ENCODE data around the gene UBE4B.

Gene UBE4B

DNA sequence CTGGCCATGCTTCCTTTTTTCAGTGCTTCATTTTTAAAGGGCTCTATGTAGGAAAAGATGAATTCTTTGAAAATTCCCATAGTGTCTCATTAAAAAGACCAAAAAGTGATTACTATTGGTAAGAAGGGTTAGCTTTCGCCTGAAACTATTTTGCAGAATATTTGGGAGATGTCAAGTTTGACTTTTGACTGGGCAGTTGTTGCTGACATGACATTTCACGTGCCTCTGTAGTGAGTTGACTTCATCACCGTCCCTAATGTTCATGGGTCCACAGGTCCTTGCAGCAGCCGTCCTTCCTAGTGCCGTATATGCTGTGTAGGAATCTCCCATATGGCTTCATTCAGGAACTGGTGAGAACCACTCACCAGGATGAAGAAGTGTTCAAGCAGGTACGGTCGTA, 88.9 kb downstream of the UBE4B start:
- peaks cover 60% of the 10 kb centered on the region for H3K36me3 Mint-ChIP-seq (ENCODE audit: insufficient read depth)
- H3K4me1 Mint-ChIP-seq (ENCODE audit: low read depth in 2 of 2): no peaks in the 10 kb centered on the region
- no peak overlapping the region for H3K27ac Mint-ChIP-seq
- DNase-seq (no peak), ATAC-seq (replicated peaks) (no peak)
- H3K9me3 Mint-ChIP-seq: no peaks in the 10 kb centered on the region
- no peaks in the 10 kb centered on the region for H3K27me3 Mint-ChIP-seq
- no peak overlapping the region for H3K4me3 Mint-ChIP-seq

DNA sequence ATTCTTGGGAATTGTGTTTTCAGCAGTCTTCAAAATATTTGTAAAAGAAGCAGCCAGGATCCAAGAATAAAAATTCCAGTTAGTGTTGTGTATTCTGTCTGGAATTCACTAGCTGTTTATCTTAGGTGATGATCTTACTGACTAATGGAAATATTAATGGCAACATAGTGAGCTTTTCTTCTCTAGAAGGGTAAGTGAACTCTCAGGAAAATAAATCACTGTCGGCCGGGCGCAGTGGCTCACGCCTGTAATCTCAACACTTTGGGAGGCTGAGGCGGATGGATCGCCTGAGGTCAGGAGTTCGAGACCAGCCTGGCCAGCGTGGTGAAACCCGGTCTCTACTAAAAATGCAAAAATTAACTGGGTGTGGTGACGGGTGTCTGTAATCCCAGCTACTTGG, 90.2 kb downstream of the UBE4B start:
- Mint-ChIP-seq H3K36me3 (ENCODE audit: insufficient read depth) (peaks cover 60% of the 10 kb centered on the region), H3K4me1 (ENCODE audit: low read depth in 2 of 2) (no peaks in the 10 kb centered on the region), H3K9me3 (no peaks in the 10 kb centered on the region), H3K27me3 (no peaks in the 10 kb centered on the region), H3K4me3 (no peak overlapping the region), H3K27ac (no peak overlapping the region)
- ATAC-seq (replicated peaks) (no peak), DNase-seq (no peak)

DNA sequence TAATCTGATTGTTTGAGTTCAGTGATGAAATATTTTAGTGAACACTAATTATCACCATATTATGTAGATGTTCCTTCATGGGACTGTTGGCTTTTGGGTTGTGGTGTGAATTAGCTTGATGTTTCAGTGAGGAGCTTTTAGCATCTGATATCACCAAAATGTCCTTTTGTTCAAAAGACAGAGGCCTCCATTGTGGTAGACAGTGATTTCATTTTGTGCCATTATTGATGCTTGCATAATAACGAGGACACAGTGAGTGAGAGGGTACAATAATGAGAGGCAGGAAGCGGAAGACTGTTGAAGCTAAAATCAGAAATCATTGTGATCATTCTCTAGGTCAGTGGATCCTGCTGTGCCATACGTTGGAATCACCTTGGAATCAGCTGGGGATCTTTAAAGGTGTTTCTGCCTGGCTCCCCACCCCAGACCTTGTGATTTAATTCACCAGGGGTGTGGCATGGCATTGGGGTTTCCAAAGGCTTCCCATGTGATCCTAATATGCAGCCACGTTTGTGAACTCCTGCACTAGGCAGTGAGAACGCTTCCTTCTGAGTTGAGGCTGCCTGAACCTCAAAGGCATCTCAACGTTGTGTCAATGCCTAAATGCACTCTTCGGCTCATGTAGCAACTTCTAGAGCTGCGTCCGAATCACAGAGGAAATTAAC, 95.5 kb downstream of the UBE4B start:
- peaks cover 52% of the 10 kb centered on the region for H3K36me3 Mint-ChIP-seq (ENCODE audit: insufficient read depth)
- no peaks in the 10 kb centered on the region for H3K27me3 Mint-ChIP-seq
- no peak overlapping the region for H3K27ac Mint-ChIP-seq
- H3K4me3 Mint-ChIP-seq: no peak overlapping the region
- H3K9me3 Mint-ChIP-seq: no peaks in the 10 kb centered on the region
- no peaks in the 10 kb centered on the region for H3K4me1 Mint-ChIP-seq (ENCODE audit: low read depth in 2 of 2)
- no peak for ATAC-seq (replicated peaks)
- no peak for DNase-seq

DNA sequence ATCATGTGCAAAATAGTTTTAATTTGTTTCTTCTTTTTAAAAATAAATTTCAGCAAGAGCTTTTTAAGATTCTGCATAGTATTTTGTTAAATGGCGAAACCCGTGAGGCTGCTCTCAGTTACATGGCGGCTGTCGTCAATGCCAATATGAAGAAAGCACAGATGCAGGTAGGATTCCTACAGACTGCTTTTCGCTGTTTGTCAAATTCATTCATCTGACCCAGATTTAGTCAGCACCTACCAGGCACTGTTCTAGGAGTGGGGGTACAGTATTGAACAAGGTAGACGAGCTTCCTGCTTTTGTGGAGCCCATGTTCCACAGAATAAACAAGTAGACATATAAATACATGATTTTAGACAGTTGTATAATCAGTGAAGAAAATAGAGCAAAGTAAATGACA, 99.6 kb downstream of the UBE4B start:
- no peak overlapping the region for H3K4me3 Mint-ChIP-seq
- no peaks in the 10 kb centered on the region for H3K27me3 Mint-ChIP-seq
- no peak overlapping the region for H3K27ac Mint-ChIP-seq
- no peaks in the 10 kb centered on the region for H3K4me1 Mint-ChIP-seq (ENCODE audit: low read depth in 2 of 2)
- H3K9me3 Mint-ChIP-seq: no peaks in the 10 kb centered on the region
- ATAC-seq (replicated peaks) (no peak), DNase-seq (no peak)
- peaks cover 70% of the 10 kb centered on the region for H3K36me3 Mint-ChIP-seq (ENCODE audit: insufficient read depth)

DNA sequence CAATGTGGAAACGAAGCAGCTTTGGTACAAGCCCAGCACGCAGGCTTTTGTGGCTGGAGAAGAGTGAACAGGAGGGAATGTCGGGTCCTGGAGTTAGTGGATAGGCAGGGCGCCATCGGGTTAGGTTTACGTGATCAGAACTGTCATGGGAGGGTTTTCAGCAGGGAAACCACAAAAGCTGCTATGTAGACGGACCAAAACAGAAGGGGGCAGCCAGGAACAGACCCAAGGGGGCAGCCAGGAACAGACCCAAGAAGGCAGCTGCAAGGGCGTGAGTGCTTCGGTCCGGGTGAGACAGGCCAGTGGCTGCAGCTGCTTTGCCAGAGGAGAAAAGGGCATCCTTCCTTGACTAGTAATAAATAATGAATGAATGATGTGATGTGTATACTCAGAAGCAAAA, 100.1 kb downstream of the UBE4B start:
- ATAC-seq (replicated peaks): no peak
- H3K27ac Mint-ChIP-seq: no peak overlapping the region
- DNase-seq: no peak
- no peaks in the 10 kb centered on the region for H3K27me3 Mint-ChIP-seq
- peaks cover 71% of the 10 kb centered on the region for H3K36me3 Mint-ChIP-seq (ENCODE audit: insufficient read depth)
- no peak overlapping the region for H3K4me3 Mint-ChIP-seq
- no peaks in the 10 kb centered on the region for H3K4me1 Mint-ChIP-seq (ENCODE audit: low read depth in 2 of 2)
- H3K9me3 Mint-ChIP-seq: no peaks in the 10 kb centered on the region

DNA sequence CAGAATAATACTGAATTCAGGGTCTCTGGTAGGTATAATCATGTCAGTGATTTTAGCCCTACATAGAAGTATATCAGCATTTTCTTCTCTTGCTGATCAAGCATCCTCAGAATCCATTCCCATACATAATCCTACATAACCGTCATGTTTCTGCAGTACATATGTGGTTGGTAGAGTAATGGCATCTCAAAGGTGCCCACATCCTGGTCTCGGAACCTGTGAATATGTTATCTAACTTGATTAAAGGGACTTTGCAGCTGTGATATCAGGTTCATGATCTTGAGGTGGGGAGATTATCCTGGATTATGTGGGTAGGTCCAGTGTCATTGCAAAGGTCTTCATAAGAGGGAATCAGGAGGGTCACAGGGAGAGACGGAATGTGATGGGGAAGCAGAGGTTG, 108.2 kb downstream of the UBE4B start:
- Mint-ChIP-seq H3K4me3 (no peak overlapping the region), H3K27me3 (no peaks in the 10 kb centered on the region), H3K27ac (peak overlapping the region in 1 of 2 donors; percentile 17), H3K9me3 (no peaks in the 10 kb centered on the region), H3K36me3 (ENCODE audit: insufficient read depth) (peaks cover 44% of the 10 kb centered on the region), H3K4me1 (ENCODE audit: low read depth in 2 of 2) (no peaks in the 10 kb centered on the region)
- DNase-seq (no peak), ATAC-seq (replicated peaks) (no peak)

DNA sequence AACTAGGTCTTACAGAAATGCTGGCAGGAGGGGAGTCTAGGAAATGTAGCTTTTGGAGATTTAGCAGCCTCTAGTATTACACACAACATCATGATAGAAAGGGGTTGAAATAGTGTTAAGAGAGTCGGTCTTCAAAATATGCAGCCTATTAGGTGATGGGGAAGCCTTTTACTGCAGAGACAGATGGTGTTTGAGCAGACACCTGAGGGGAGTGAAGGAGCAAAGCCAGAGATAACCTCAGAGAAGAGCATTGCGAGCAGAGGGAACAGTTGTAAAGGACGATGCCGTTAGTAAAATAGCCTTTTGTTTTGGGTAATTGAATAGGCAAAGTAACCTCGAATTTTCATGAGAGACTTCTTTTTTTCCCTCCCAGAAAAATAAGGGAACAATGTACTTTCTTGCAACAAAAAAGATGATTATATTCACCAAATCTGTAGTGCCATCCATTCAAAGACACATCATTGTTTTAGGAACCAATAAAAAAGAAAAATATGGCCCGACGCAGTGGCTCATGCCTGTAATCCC, 111.3 kb downstream of the UBE4B start:
- Mint-ChIP-seq H3K27me3 (no peaks in the 10 kb centered on the region), H3K36me3 (ENCODE audit: insufficient read depth) (peaks cover 21% of the 10 kb centered on the region), H3K9me3 (no peaks in the 10 kb centered on the region), H3K4me3 (no peak overlapping the region), H3K27ac (no peak overlapping the region), H3K4me1 (ENCODE audit: low read depth in 2 of 2) (no peaks in the 10 kb centered on the region)
- DNase-seq (no peak), ATAC-seq (replicated peaks) (no peak)

DNA sequence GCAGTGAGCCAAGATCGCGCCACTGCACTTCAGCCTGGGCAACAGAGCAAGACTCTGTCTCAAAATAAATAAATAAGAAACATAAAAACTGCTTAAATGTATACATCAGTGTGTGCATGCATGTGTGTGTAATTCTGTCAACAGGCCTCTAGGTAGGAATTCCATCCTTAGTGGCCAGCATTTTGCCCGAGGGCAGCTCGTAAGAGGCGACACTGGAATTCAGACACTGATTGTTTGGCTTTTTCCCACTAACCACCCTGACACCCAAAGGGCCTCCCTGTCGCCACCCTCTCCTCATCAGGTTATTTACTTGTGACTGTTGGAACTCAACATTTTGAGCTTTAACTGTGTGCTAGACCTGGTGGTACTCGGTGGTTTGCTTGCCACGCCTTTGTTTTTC, 113.6 kb downstream of the UBE4B start:
- no peaks in the 10 kb centered on the region for H3K9me3 Mint-ChIP-seq
- H3K27ac Mint-ChIP-seq: no peak overlapping the region
- DNase-seq: no peak
- no peak overlapping the region for H3K4me3 Mint-ChIP-seq
- ATAC-seq (replicated peaks): no peak
- H3K4me1 Mint-ChIP-seq (ENCODE audit: low read depth in 2 of 2): no peaks in the 10 kb centered on the region
- no peaks in the 10 kb centered on the region for H3K27me3 Mint-ChIP-seq
- H3K36me3 Mint-ChIP-seq (ENCODE audit: insufficient read depth): peaks cover 21% of the 10 kb centered on the region

DNA sequence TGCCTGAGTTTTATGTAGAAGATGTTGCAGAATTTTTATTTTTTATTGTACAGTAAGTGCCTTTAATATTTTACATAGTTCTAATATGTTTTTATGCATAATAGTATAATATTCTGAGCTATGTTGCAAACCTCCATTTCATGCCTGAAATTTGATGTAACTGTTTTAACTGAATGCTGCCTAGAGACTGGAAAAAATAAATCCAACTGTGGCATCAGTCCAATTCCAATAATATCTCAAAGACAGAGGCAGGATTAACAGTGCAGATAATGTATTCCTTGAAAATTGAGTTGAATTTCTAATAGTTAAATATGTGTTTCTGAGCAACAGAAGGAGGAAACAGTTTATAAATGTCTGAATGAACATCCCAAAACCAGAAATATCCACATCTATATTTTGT, 116.5 kb downstream of the UBE4B start:
- DNase-seq (no peak), ATAC-seq (replicated peaks) (no peak)
- Mint-ChIP-seq H3K27ac (no peak overlapping the region), H3K27me3 (no peaks in the 10 kb centered on the region), H3K9me3 (no peaks in the 10 kb centered on the region), H3K4me1 (ENCODE audit: low read depth in 2 of 2) (no peaks in the 10 kb centered on the region), H3K4me3 (no peak overlapping the region), H3K36me3 (ENCODE audit: insufficient read depth) (peaks cover 14% of the 10 kb centered on the region)

DNA sequence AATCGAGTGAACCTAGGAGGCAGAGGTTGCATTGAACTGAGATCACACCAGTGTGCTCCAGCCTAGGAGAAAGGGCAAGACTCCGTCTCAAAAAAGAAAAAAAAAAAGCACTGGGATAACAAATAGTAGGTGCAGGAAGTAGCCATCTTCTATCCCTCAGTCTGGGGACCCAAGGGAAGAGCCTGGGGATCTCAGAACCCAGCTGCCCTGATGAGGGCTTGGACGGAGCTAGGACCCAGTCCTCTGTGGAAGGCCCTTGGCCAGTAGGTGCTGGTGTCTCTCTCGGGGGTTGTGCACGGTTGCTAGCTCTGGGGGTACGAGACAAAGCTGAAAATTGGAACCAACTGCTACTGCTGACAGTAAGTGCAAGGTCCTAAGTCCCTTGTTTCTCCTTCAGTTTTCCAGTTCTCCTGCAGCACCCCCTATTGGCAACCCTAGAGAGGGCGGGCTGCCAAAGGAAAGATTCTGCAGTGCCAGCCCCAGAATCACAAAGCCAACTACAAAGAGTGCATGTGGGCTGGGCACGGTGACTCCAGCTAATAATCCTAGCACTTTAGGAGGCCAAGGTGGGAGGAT, 120.0 kb downstream of the UBE4B start:
- Mint-ChIP-seq H3K27ac (no peak overlapping the region), H3K27me3 (no peaks in the 10 kb centered on the region)
- no peak for ATAC-seq (replicated peaks)

DNA sequence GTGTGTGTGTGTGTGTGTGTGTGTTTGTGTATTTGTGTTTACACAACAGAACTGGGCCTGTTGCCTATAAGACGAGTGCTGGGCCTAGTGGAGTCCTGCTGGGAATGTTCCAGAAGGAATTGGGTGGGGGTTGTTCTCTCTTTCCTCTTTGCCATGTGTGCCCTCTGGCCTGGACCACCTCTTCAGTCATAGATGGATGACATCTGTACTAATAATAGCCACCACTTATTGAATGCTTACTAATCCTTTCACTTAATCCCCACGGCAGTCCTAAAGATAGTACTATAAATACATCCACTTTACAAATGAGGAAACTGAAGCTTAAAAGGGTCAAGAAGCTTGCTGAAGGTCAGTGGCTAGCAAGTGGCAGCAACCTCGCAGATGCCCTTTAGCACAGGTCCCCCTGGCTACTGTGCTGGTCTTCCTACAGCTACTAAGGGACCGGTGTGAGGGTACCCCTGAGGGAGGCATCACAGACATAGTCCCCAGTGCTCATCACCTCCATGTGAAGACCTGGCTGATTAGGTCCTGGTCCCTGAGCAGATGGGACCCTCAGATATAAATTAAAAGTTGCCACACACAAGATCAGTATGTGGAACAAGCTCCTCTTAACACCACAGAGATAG, 122.4 kb downstream of the UBE4B start:
- H3K4me1 Mint-ChIP-seq (ENCODE audit: low read depth in 2 of 2): no peaks in the 10 kb centered on the region
- H3K9me3 Mint-ChIP-seq: no peaks in the 10 kb centered on the region
- DNase-seq (no peak), ATAC-seq (replicated peaks) (no peak)
- H3K27ac Mint-ChIP-seq: no peak overlapping the region
- H3K27me3 Mint-ChIP-seq: no peaks in the 10 kb centered on the region
- H3K4me3 Mint-ChIP-seq: no peak overlapping the region
- peaks cover 7% of the 10 kb centered on the region for H3K36me3 Mint-ChIP-seq (ENCODE audit: insufficient read depth)

More for the DNA sequence above, 120.0 kb downstream of the UBE4B start:
- H3K36me3 Mint-ChIP-seq (ENCODE audit: insufficient read depth): peaks cover 9% of the 10 kb centered on the region
- H3K4me3 Mint-ChIP-seq: no peak overlapping the region
- no peaks in the 10 kb centered on the region for H3K4me1 Mint-ChIP-seq (ENCODE audit: low read depth in 2 of 2)
- H3K9me3 Mint-ChIP-seq: no peaks in the 10 kb centered on the region
- no peak for DNase-seq

DNA sequence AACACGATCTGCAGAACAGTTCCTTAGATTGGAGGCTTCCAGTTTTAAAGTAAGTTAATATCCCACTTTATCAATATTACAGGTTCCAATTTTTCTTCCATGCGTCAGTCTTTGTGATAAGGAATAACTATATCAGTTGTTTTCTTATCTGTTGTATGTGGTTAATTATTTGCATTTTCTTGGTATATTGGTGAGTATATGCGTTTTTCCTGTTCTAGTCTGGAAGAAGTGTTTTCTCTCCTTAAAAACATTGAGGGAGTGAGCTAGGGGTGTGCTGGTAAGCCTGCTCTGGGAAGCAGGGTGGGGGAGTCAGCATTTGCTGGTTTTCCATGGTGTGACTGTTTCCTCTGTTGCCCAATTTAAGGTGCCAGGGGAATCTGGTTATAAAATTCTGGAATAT, 127.4 kb downstream of the UBE4B start:
- DNase-seq: no peak
- ATAC-seq (replicated peaks): no peak
- no peaks in the 10 kb centered on the region for H3K4me1 Mint-ChIP-seq (ENCODE audit: low read depth in 2 of 2)
- H3K4me3 Mint-ChIP-seq: no peak overlapping the region
- H3K9me3 Mint-ChIP-seq: no peaks in the 10 kb centered on the region
- H3K27ac Mint-ChIP-seq: no peak overlapping the region
- H3K27me3 Mint-ChIP-seq: no peaks in the 10 kb centered on the region
- peaks cover 28% of the 10 kb centered on the region for H3K36me3 Mint-ChIP-seq (ENCODE audit: insufficient read depth)

DNA sequence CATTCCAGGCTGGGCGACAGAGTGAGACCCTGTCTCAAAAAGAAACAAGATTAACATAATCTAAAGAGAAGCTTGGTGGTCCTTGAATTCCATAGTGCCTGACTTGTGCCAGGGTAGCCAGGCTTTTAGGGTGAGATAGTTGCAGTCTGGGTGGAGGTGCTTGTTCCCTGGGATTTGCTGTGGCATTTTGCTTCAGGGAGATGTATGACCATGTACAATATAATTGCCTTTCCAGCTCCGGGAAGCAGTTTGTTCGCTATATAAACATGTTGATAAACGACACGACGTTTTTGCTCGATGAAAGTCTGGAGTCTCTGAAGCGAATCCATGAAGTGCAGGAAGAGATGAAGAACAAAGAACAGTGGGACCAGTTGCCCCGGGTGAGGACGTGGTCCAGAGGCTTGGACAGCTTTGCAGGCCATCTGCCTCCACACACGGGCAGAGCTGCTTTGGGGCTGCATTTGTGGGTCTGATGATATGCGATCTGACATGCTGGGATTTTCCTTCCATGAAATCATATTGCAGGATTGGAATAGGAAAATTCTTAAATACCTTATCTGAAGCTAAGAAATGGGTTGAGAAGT, 128.2 kb downstream of the UBE4B start:
- Mint-ChIP-seq H3K4me3 (no peak overlapping the region), H3K27me3 (no peaks in the 10 kb centered on the region), H3K4me1 (ENCODE audit: low read depth in 2 of 2) (no peaks in the 10 kb centered on the region), H3K27ac (no peak overlapping the region), H3K36me3 (ENCODE audit: insufficient read depth) (peaks cover 33% of the 10 kb centered on the region), H3K9me3 (no peaks in the 10 kb centered on the region)
- DNase-seq (no peak), ATAC-seq (replicated peaks) (no peak)
